ENCODE results near the gene ATRNL1.

Gene ATRNL1

GRCh38 chr10:115136616-115137015 lies 43.5 kb downstream of the ATRNL1 start:
- no peak overlapping the region for H3K4me2 ChIP-seq (ENCODE audit: low read length)
- H4K20me1 ChIP-seq (ENCODE audit: control insufficient read depth, insufficient read depth, low read depth, low read length), result no peaks in the 10 kb centered on the region
- H3K27me3 ChIP-seq (ENCODE audit: control insufficient read depth, low read length), result no peaks in the 10 kb centered on the region
- no peaks in the 10 kb centered on the region for H3K4me1 ChIP-seq (ENCODE audit: control insufficient read depth, low read length)
- no peak overlapping the region for H3K27ac ChIP-seq (ENCODE audit: low read depth, low read length)
- TF ChIP-seq CTCF (IDR thresholded peaks at IDR 0.05; ENCODE audit: low read depth, low read length, poor library complexity, severe bottlenecking) (no peak), EZH2phosphoT487 (IDR thresholded peaks at IDR 0.05; ENCODE audit: borderline replicate concordance, low read length) (no peak)
- no peaks in the 10 kb centered on the region for H3K36me3 ChIP-seq (ENCODE audit: control insufficient read depth, low read length)
- H3K9me3 ChIP-seq (ENCODE audit: control insufficient read depth, insufficient read depth, low read length), result no peaks in the 10 kb centered on the region
- H3K4me3 ChIP-seq (ENCODE audit: low read length), result no peak overlapping the region
- H3F3A ChIP-seq (ENCODE audit: control insufficient read depth, insufficient read depth), result no peaks in the 10 kb centered on the region
- no peaks in the 10 kb centered on the region for H3K9me2 ChIP-seq (replicated peaks; ENCODE audit: control insufficient read depth, low read length)
- no peaks in the 10 kb centered on the region for H3K79me2 ChIP-seq (ENCODE audit: control insufficient read depth, low read length)

- no peaks in the 10 kb centered on the region for H3K36me3 ChIP-seq (ENCODE audit: control insufficient read depth, low read length)
- no peaks in the 10 kb centered on the region for H3K27me3 ChIP-seq (ENCODE audit: control insufficient read depth, low read length)
- H3K4me2 ChIP-seq (ENCODE audit: low read length), result no peak overlapping the region
- no peaks in the 10 kb centered on the region for H3K9me3 ChIP-seq (ENCODE audit: control insufficient read depth, insufficient read depth, low read length)
- H4K20me1 ChIP-seq (ENCODE audit: control insufficient read depth, insufficient read depth, low read depth, low read length), result no peaks in the 10 kb centered on the region
- no peaks in the 10 kb centered on the region for H3K9me2 ChIP-seq (replicated peaks; ENCODE audit: control insufficient read depth, low read length)
- H3F3A ChIP-seq (ENCODE audit: control insufficient read depth, insufficient read depth), result no peaks in the 10 kb centered on the region
- TF ChIP-seq CTCF (IDR thresholded peaks at IDR 0.05; ENCODE audit: low read depth, low read length, poor library complexity, severe bottlenecking), result peak; percentile 35
- TF ChIP-seq EZH2phosphoT487 (IDR thresholded peaks at IDR 0.05; ENCODE audit: borderline replicate concordance, low read length), result no peak
- no peaks in the 10 kb centered on the region for H3K4me1 ChIP-seq (ENCODE audit: control insufficient read depth, low read length)
- no peak overlapping the region for H3K4me3 ChIP-seq (ENCODE audit: low read length)
- no peak overlapping the region for H3K27ac ChIP-seq (ENCODE audit: low read depth, low read length)
- no peaks in the 10 kb centered on the region for H3K79me2 ChIP-seq (ENCODE audit: control insufficient read depth, low read length)
These were observed 48.1 kb downstream of the ATRNL1 start for GRCh38 chr10:115141254-115141653.

- Histone ChIP-seq H3K9me2 (replicated peaks; ENCODE audit: control insufficient read depth, low read length) (no peaks in the 10 kb centered on the region), H3K27ac (ENCODE audit: low read depth, low read length) (no peak overlapping the region), H3F3A (ENCODE audit: control insufficient read depth, insufficient read depth) (no peaks in the 10 kb centered on the region), H3K36me3 (ENCODE audit: control insufficient read depth, low read length) (no peaks in the 10 kb centered on the region), H3K4me2 (ENCODE audit: low read length) (no peak overlapping the region), H3K79me2 (ENCODE audit: control insufficient read depth, low read length) (no peaks in the 10 kb centered on the region), H3K4me1 (ENCODE audit: control insufficient read depth, low read length) (no peaks in the 10 kb centered on the region), H4K20me1 (ENCODE audit: control insufficient read depth, insufficient read depth, low read depth, low read length) (no peaks in the 10 kb centered on the region), H3K27me3 (ENCODE audit: control insufficient read depth, low read length) (no peaks in the 10 kb centered on the region), H3K9me3 (ENCODE audit: control insufficient read depth, insufficient read depth, low read length) (no peaks in the 10 kb centered on the region), H3K4me3 (ENCODE audit: low read length) (no peak overlapping the region)
- TF ChIP-seq CTCF (IDR thresholded peaks at IDR 0.05; ENCODE audit: low read depth, low read length, poor library complexity, severe bottlenecking), result no peak
- TF ChIP-seq EZH2phosphoT487 (IDR thresholded peaks at IDR 0.05; ENCODE audit: borderline replicate concordance, low read length), result no peak
These were observed 64.2 kb downstream of the ATRNL1 start for GRCh38 chr10:115157357-115157756.

- Histone ChIP-seq H3K4me2 (ENCODE audit: low read length) (no peak overlapping the region), H3F3A (ENCODE audit: control insufficient read depth, insufficient read depth) (no peaks in the 10 kb centered on the region), H3K27ac (ENCODE audit: low read depth, low read length) (no peak overlapping the region), H3K27me3 (ENCODE audit: control insufficient read depth, low read length) (0 out of 2 replicates have a peak, but pooled peaks cover 4% of the 10 kb centered on the region), H3K4me3 (ENCODE audit: low read length) (no peak overlapping the region), H3K4me1 (ENCODE audit: control insufficient read depth, low read length) (no peaks in the 10 kb centered on the region), H4K20me1 (ENCODE audit: control insufficient read depth, insufficient read depth, low read depth, low read length) (no peaks in the 10 kb centered on the region), H3K9me2 (replicated peaks; ENCODE audit: control insufficient read depth, low read length) (no peaks in the 10 kb centered on the region), H3K9me3 (ENCODE audit: control insufficient read depth, insufficient read depth, low read length) (no peaks in the 10 kb centered on the region), H3K36me3 (ENCODE audit: control insufficient read depth, low read length) (no peaks in the 10 kb centered on the region), H3K79me2 (ENCODE audit: control insufficient read depth, low read length) (no peaks in the 10 kb centered on the region)
- TF ChIP-seq EZH2phosphoT487 (IDR thresholded peaks at IDR 0.05; ENCODE audit: borderline replicate concordance, low read length) (no peak), CTCF (IDR thresholded peaks at IDR 0.05; ENCODE audit: low read depth, low read length, poor library complexity, severe bottlenecking) (no peak)
These were observed 70.0 kb downstream of the ATRNL1 start for GRCh38 chr10:115163129-115163528.

All from DOHH2 (cell line).